ENCODE data around the gene BMP7.

The BMP7 gene

GRCh38 chr20:57213291-57213690 is 53.1 kb downstream of the BMP7 start:
- Histone ChIP-seq H3K79me1 (replicated peaks; ENCODE audit: low read length, poor library complexity, severe bottlenecking) (no peaks in the 10 kb centered on the region), H2AFZ (ENCODE audit: low read depth, low read length) (no peak overlapping the region)
- DNase-seq: no peak

GRCh38 chr20:57212534-57213276 is 53.7 kb downstream of the BMP7 start:
- Histone ChIP-seq H3K4ac (ENCODE audit: low read depth in 1 of 2, low read length in 2 of 2) (no peak overlapping the region), H2AFZ (ENCODE audit: low read depth, low read length) (peak overlapping the region; percentile 24), H3K27ac (ENCODE audit: low read length, poor library complexity, severe bottlenecking) (peak overlapping the region; percentile 71), H4K91ac (ENCODE audit: low read length) (no peak overlapping the region), H3K79me1 (replicated peaks; ENCODE audit: low read length, poor library complexity, severe bottlenecking) (no peaks in the 10 kb centered on the region), H3K27me3 (ENCODE audit: control insufficient read depth in 1 of 2, insufficient read depth in 1 of 2, low read length in 2 of 2) (peaks cover 29 to 58% of the 10 kb centered on the region in 2 experiments), H2BK5ac (ENCODE audit: low read depth, low read length, poor library complexity, severe bottlenecking) (no peak overlapping the region), H2BK15ac (ENCODE audit: low read depth, poor library complexity, severe bottlenecking) (no peak overlapping the region), H3K23ac (ENCODE audit: low read length in 2 of 2) (no peak overlapping the region), H3K18ac (ENCODE audit: low read depth in 1 of 2, low read length in 2 of 2) (no peak overlapping the region), H2BK120ac (ENCODE audit: low read depth, low read length) (no peak overlapping the region), H4K8ac (ENCODE audit: low read length) (no peak overlapping the region), H2AK5ac (ENCODE audit: low read length, severe bottlenecking) (peak overlapping the region; percentile 42), H2BK12ac (ENCODE audit: low read length in 2 of 2) (no peak overlapping the region), H3K9ac (ENCODE audit: low read length) (peak overlapping the region; percentile 3), H3K4me3 (ENCODE audit: insufficient read depth in 1 of 2, low read depth in 1 of 2, low read length in 2 of 2) (peak overlapping the region in 1 of 2 experiments; percentile 56), H3K4me1 (ENCODE audit: control insufficient read depth, insufficient read depth, low read depth, low read length) (peaks cover 23% of the 10 kb centered on the region), H3K36me3 (ENCODE audit: control insufficient read depth in 1 of 2, insufficient read depth in 2 of 2, low read depth in 1 of 2, low read length in 2 of 2) (no peaks in the 10 kb centered on the region), H3K14ac (ENCODE audit: low read length in 2 of 2) (no peak overlapping the region), H3K9me3 (ENCODE audit: control insufficient read depth, low read length) (no peaks in the 10 kb centered on the region), H3K4me2 (ENCODE audit: low read length, poor library complexity, severe bottlenecking) (peak overlapping the region; percentile 50)
- peak; percentile 74 for DNase-seq
- WGBS: 36% methylated on average over 21 of the region's 23 CpGs

More at GRCh38 chr20:57213291-57213690, 53.1 kb downstream of the BMP7 start:
- H3K27me3 ChIP-seq (ENCODE audit: control insufficient read depth in 1 of 2, insufficient read depth in 1 of 2, low read length in 2 of 2): peaks cover 31 to 62% of the 10 kb centered on the region in 2 experiments
- no peak overlapping the region for H2AK5ac ChIP-seq (ENCODE audit: low read length, severe bottlenecking)
- H3K27ac ChIP-seq (ENCODE audit: low read length, poor library complexity, severe bottlenecking): no peak overlapping the region
- H2BK12ac ChIP-seq (ENCODE audit: low read length in 2 of 2): no peak overlapping the region
- no peak overlapping the region for H2BK5ac ChIP-seq (ENCODE audit: low read depth, low read length, poor library complexity, severe bottlenecking)
- H3K4ac ChIP-seq (ENCODE audit: low read depth in 1 of 2, low read length in 2 of 2): no peak overlapping the region
- H2BK15ac ChIP-seq (ENCODE audit: low read depth, poor library complexity, severe bottlenecking): no peak overlapping the region
- 93% methylated on average over 6 of the region's 6 CpGs for WGBS
- H4K91ac ChIP-seq (ENCODE audit: low read length): no peak overlapping the region
- no peak overlapping the region for H2BK120ac ChIP-seq (ENCODE audit: low read depth, low read length)
- peaks cover 23% of the 10 kb centered on the region for H3K4me1 ChIP-seq (ENCODE audit: control insufficient read depth, insufficient read depth, low read depth, low read length)
- H3K36me3 ChIP-seq (ENCODE audit: control insufficient read depth in 1 of 2, insufficient read depth in 2 of 2, low read depth in 1 of 2, low read length in 2 of 2): no peaks in the 10 kb centered on the region
- H3K4me2 ChIP-seq (ENCODE audit: low read length, poor library complexity, severe bottlenecking): no peak overlapping the region
- H3K9me3 ChIP-seq (ENCODE audit: control insufficient read depth, low read length): no peaks in the 10 kb centered on the region
- no peak overlapping the region for H3K18ac ChIP-seq (ENCODE audit: low read depth in 1 of 2, low read length in 2 of 2)
- H3K4me3 ChIP-seq (ENCODE audit: insufficient read depth in 1 of 2, low read depth in 1 of 2, low read length in 2 of 2): no peak overlapping the region
- H3K9ac ChIP-seq (ENCODE audit: low read length): no peak overlapping the region
- no peak overlapping the region for H4K8ac ChIP-seq (ENCODE audit: low read length)
- no peak overlapping the region for H3K23ac ChIP-seq (ENCODE audit: low read length in 2 of 2)
- H3K14ac ChIP-seq (ENCODE audit: low read length in 2 of 2): no peak overlapping the region

GRCh38 chr20:57211908-57212533 is 54.4 kb downstream of the BMP7 start:
- H4K8ac ChIP-seq (ENCODE audit: low read length): no peak overlapping the region
- no peak for DNase-seq
- no peak overlapping the region for H2BK5ac ChIP-seq (ENCODE audit: low read depth, low read length, poor library complexity, severe bottlenecking)
- no peaks in the 10 kb centered on the region for H3K36me3 ChIP-seq (ENCODE audit: control insufficient read depth in 1 of 2, insufficient read depth in 2 of 2, low read depth in 1 of 2, low read length in 2 of 2)
- no peak overlapping the region for H2BK15ac ChIP-seq (ENCODE audit: low read depth, poor library complexity, severe bottlenecking)
- peak overlapping the region; percentile 71 for H3K27ac ChIP-seq (ENCODE audit: low read length, poor library complexity, severe bottlenecking)
- no peak overlapping the region for H3K4ac ChIP-seq (ENCODE audit: low read depth in 1 of 2, low read length in 2 of 2)
- no peak overlapping the region for H2BK120ac ChIP-seq (ENCODE audit: low read depth, low read length)
- H3K4me2 ChIP-seq (ENCODE audit: low read length, poor library complexity, severe bottlenecking): peak overlapping the region; percentile 50
- peaks cover 5% of the 10 kb centered on the region for H3K9me3 ChIP-seq (ENCODE audit: control insufficient read depth, low read length)
- H3K18ac ChIP-seq (ENCODE audit: low read depth in 1 of 2, low read length in 2 of 2): no peak overlapping the region
- peak overlapping the region; percentile 24 for H2AFZ ChIP-seq (ENCODE audit: low read depth, low read length)
- H2BK12ac ChIP-seq (ENCODE audit: low read length in 2 of 2): no peak overlapping the region
- H2AK5ac ChIP-seq (ENCODE audit: low read length, severe bottlenecking): no peak overlapping the region
- no peak overlapping the region for H3K23ac ChIP-seq (ENCODE audit: low read length in 2 of 2)
- WGBS: 65% methylated on average over 25 of the region's 25 CpGs
- no peak overlapping the region for H4K91ac ChIP-seq (ENCODE audit: low read length)
- H3K9ac ChIP-seq (ENCODE audit: low read length): peak overlapping the region; percentile 3
- H3K27me3 ChIP-seq (ENCODE audit: control insufficient read depth in 1 of 2, insufficient read depth in 1 of 2, low read length in 2 of 2): peaks cover 27 to 52% of the 10 kb centered on the region in 2 experiments
- H3K4me1 ChIP-seq (ENCODE audit: control insufficient read depth, insufficient read depth, low read depth, low read length): peaks cover 23% of the 10 kb centered on the region
- H3K79me1 ChIP-seq (replicated peaks; ENCODE audit: low read length, poor library complexity, severe bottlenecking): no peaks in the 10 kb centered on the region
- no peak overlapping the region for H3K14ac ChIP-seq (ENCODE audit: low read length in 2 of 2)
- no peak overlapping the region for H3K4me3 ChIP-seq (ENCODE audit: insufficient read depth in 1 of 2, low read depth in 1 of 2, low read length in 2 of 2)

GRCh38 chr20:57211406-57211805 is 55.0 kb downstream of the BMP7 start:
- 100% methylated on average over 1 of the region's 2 CpGs for WGBS
- no peak overlapping the region for H2BK120ac ChIP-seq (ENCODE audit: low read depth, low read length)
- H3K23ac ChIP-seq (ENCODE audit: low read length in 2 of 2): no peak overlapping the region
- no peak overlapping the region for H3K14ac ChIP-seq (ENCODE audit: low read length in 2 of 2)
- H3K4me3 ChIP-seq (ENCODE audit: insufficient read depth in 1 of 2, low read depth in 1 of 2, low read length in 2 of 2): no peak overlapping the region
- H3K4me2 ChIP-seq (ENCODE audit: low read length, poor library complexity, severe bottlenecking): no peak overlapping the region
- no peak overlapping the region for H2BK15ac ChIP-seq (ENCODE audit: low read depth, poor library complexity, severe bottlenecking)
- peak overlapping the region; percentile 61 for H2AK5ac ChIP-seq (ENCODE audit: low read length, severe bottlenecking)
- H3K27ac ChIP-seq (ENCODE audit: low read length, poor library complexity, severe bottlenecking): no peak overlapping the region
- H4K8ac ChIP-seq (ENCODE audit: low read length): no peak overlapping the region
- no peak overlapping the region for H2BK5ac ChIP-seq (ENCODE audit: low read depth, low read length, poor library complexity, severe bottlenecking)
- H3K27me3 ChIP-seq (ENCODE audit: control insufficient read depth in 1 of 2, insufficient read depth in 1 of 2, low read length in 2 of 2): peaks cover 24 to 48% of the 10 kb centered on the region in 2 experiments
- H2AFZ ChIP-seq (ENCODE audit: low read depth, low read length): no peak overlapping the region
- no peaks in the 10 kb centered on the region for H3K79me1 ChIP-seq (replicated peaks; ENCODE audit: low read length, poor library complexity, severe bottlenecking)
- H3K4me1 ChIP-seq (ENCODE audit: control insufficient read depth, insufficient read depth, low read depth, low read length): peaks cover 23% of the 10 kb centered on the region
- no peak for DNase-seq
- peaks cover 11% of the 10 kb centered on the region for H3K9me3 ChIP-seq (ENCODE audit: control insufficient read depth, low read length)
- no peak overlapping the region for H3K4ac ChIP-seq (ENCODE audit: low read depth in 1 of 2, low read length in 2 of 2)
- no peak overlapping the region for H4K91ac ChIP-seq (ENCODE audit: low read length)
- H2BK12ac ChIP-seq (ENCODE audit: low read length in 2 of 2): no peak overlapping the region
- no peak overlapping the region for H3K18ac ChIP-seq (ENCODE audit: low read depth in 1 of 2, low read length in 2 of 2)
- peak overlapping the region; percentile 3 for H3K9ac ChIP-seq (ENCODE audit: low read length)
- H3K36me3 ChIP-seq (ENCODE audit: control insufficient read depth in 1 of 2, insufficient read depth in 2 of 2, low read depth in 1 of 2, low read length in 2 of 2): no peaks in the 10 kb centered on the region
